Measurements from ENCODE around the gene ERGIC2.
A peak's percentile ranks its signal among the peaks of the same experiment; 100 is the strongest.
"Not testable (repeated sequence)": the region's sequence is repeated elsewhere in the genome, so short reads cannot be mapped to it uniquely, and the experiment has no call there.

The ERGIC2 gene

GRCh38 chr12:29395356-29395755 lies 14.4 kb upstream of the ERGIC2 start:
- Mint-ChIP-seq H3K9me3 (ENCODE audit: low read depth) (no peaks in the 10 kb centered on the region), H3K4me1 (ENCODE audit: low read depth) (peaks cover 10% of the 10 kb centered on the region), H3K27ac (no peak overlapping the region), H3K36me3 (peaks cover 2% of the 10 kb centered on the region), H3K27me3 (peaks cover 8% of the 10 kb centered on the region), H3K4me3 (no peak overlapping the region)

GRCh38 chr12:29390419-29390818 lies 9.4 kb upstream of the ERGIC2 start:
- Mint-ChIP-seq H3K4me1 (ENCODE audit: low read depth) (peaks cover 17% of the 10 kb centered on the region), H3K27ac (peak overlapping the region; percentile 90), H3K4me3 (peak overlapping the region; percentile 73)
- H3K9me3 Mint-ChIP-seq (ENCODE audit: low read depth); H3K27me3 Mint-ChIP-seq; H3K36me3 Mint-ChIP-seq: not testable (repeated sequence)

DNA sequence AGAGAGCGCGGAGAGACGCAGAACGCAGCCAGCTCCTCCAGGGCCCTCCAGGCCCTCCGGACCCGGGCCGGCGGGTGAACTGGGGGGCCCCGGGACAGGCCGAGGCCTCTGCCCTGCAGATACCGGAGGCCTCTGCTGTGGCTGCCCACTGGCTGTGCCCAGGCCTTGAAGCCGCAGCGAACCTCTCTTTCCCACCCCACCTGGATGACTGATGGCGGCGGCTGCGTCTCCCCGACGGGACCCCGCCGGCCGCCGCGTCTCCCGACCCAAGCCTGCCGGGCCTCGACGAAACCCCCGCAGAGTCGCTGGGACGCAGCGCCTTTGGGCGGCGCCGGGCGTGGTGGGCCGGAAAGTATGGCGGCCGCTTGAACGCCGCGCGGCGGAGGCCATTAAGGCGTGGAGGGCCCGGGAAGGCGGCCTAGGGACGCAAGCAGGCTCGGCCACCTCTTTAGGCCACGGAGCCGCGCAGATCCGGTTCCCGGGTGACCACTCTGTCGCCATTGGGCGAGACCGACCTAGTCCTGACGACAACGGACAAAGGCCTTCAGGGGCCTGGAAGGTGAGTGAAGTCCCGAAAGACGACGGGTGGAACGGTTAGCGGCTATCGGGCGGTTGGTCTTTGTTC lies 8.4 kb upstream of the ERGIC2 start:
- peaks cover 2% of the 10 kb centered on the region for H3K36me3 Mint-ChIP-seq
- H3K27ac Mint-ChIP-seq: peak overlapping the region; percentile 67
- no peaks in the 10 kb centered on the region for H3K27me3 Mint-ChIP-seq
- no peak overlapping the region for H3K4me3 Mint-ChIP-seq
- H3K4me1 Mint-ChIP-seq (ENCODE audit: low read depth): peaks cover 17% of the 10 kb centered on the region
- H3K9me3 Mint-ChIP-seq (ENCODE audit: low read depth): no peaks in the 10 kb centered on the region

GRCh38 chr12:29386084-29386680 lies 5.2 kb upstream of the ERGIC2 start:
- H3K27me3 Mint-ChIP-seq; H3K36me3 Mint-ChIP-seq; H3K4me3 Mint-ChIP-seq; H3K9me3 Mint-ChIP-seq (ENCODE audit: low read depth); H3K27ac Mint-ChIP-seq: not testable (repeated sequence)
- H3K4me1 Mint-ChIP-seq (ENCODE audit: low read depth): peaks cover 30% of the 10 kb centered on the region

DNA sequence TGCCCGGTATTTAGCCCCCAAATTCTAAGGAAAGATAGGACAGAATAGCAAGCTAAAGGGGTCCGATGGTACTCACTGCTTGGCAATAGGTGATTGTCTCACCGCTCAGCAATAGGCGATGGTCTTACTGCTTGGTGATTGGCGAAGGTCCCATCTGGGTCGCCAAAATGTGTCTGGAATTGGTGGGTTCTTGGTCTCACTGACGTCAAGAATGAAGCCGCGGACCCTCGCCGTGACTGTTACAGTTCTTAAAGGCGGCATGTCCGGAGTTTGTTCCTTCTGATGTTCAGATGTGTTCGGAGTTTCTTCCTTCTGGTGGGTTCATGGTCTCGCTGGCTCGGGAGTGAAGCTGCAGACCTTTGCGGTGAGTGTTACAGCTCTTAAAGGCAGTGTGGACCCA lies 4.2 kb upstream of the ERGIC2 start:
- not testable (repeated sequence) for H3K4me3 Mint-ChIP-seq; H3K27ac Mint-ChIP-seq; H3K36me3 Mint-ChIP-seq; H3K27me3 Mint-ChIP-seq; H3K9me3 Mint-ChIP-seq (ENCODE audit: low read depth)
- H3K4me1 Mint-ChIP-seq (ENCODE audit: low read depth): peaks cover 25% of the 10 kb centered on the region

DNA sequence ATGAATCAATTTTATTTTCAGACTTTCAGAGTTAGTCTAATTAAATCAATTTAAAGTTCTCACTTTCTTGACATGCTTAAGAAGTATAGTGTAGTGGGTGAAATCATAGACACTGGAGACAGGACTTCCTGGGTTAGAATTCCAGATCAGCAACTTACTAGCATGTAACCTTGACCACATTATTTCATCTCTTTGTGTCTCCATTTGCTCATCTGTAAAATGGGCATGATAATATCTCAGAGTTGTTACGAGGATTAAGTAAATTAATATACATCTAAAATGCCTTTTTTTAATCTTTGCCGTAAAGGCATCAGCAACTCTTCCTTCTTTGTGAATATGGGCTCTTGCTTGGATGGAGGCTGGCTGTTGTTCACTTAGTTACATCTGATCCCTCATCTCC lies 1.3 kb upstream of the ERGIC2 start:
- no peaks in the 10 kb centered on the region for H3K27me3 Mint-ChIP-seq
- H3K4me3 Mint-ChIP-seq: peak overlapping the region; percentile 98
- H3K9me3 Mint-ChIP-seq (ENCODE audit: low read depth): no peaks in the 10 kb centered on the region
- peak overlapping the region; percentile 98 for H3K27ac Mint-ChIP-seq
- peaks cover 46% of the 10 kb centered on the region for H3K4me1 Mint-ChIP-seq (ENCODE audit: low read depth)
- H3K36me3 Mint-ChIP-seq: no peaks in the 10 kb centered on the region

GRCh38 chr12:29376118-29376517 lies 4.9 kb downstream of the ERGIC2 start:
- Mint-ChIP-seq H3K27me3 (no peaks in the 10 kb centered on the region), H3K27ac (no peak overlapping the region), H3K36me3 (no peaks in the 10 kb centered on the region), H3K4me3 (no peak overlapping the region), H3K9me3 (ENCODE audit: low read depth) (no peaks in the 10 kb centered on the region), H3K4me1 (ENCODE audit: low read depth) (peaks cover 54% of the 10 kb centered on the region)

GRCh38 chr12:29374913-29375312 lies 6.1 kb downstream of the ERGIC2 start:
- Mint-ChIP-seq H3K4me3 (no peak overlapping the region), H3K4me1 (ENCODE audit: low read depth) (peaks cover 48% of the 10 kb centered on the region), H3K27ac (no peak overlapping the region), H3K36me3 (no peaks in the 10 kb centered on the region), H3K9me3 (ENCODE audit: low read depth) (no peaks in the 10 kb centered on the region), H3K27me3 (no peaks in the 10 kb centered on the region)

GRCh38 chr12:29374012-29374411 lies 7.0 kb downstream of the ERGIC2 start:
- Mint-ChIP-seq H3K36me3 (no peaks in the 10 kb centered on the region), H3K4me1 (ENCODE audit: low read depth) (peaks cover 39% of the 10 kb centered on the region), H3K9me3 (ENCODE audit: low read depth) (no peaks in the 10 kb centered on the region), H3K27me3 (no peaks in the 10 kb centered on the region), H3K4me3 (no peak overlapping the region), H3K27ac (no peak overlapping the region)

DNA sequence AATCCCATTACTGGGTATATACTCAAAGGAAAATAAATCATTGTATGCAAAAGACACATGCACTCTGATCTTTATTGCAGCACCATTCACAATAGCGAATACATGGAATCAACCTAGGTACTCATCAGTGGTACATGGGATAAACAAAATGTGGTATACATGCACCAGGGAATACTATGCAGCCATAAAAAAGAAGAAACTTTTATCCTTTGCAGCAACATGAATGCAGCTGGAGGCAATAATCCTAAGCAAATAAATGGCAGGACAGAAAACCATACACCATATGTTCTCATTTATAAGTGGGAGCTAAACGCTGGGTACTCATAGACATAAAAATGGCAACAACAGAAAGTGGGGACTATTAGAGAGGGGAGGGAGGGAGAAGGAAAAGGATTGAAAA lies 15.9 kb downstream of the ERGIC2 start:
- Mint-ChIP-seq H3K36me3 (peaks cover 23% of the 10 kb centered on the region), H3K27me3 (no peaks in the 10 kb centered on the region), H3K4me1 (ENCODE audit: low read depth) (peaks cover 12% of the 10 kb centered on the region), H3K27ac (no peak overlapping the region), H3K9me3 (ENCODE audit: low read depth) (peaks cover 4% of the 10 kb centered on the region), H3K4me3 (no peak overlapping the region)

DNA sequence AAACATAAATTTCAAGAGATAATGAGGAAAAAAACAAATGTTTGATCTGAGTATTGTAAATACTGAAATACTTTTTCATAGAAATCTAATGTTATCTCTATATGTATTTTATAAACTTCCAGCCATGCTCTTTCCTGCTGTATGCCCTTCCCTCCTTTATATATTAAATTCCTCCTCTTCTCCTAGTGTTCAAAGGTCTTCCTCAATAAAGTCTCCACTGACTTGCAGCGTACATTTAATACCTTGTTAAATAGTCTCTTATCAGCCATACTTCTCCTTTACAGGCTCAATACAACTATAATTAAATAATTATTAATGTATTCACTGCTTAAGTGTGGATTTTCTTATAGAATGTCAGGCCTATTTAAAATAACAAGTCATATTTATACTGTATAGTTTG lies 26.0 kb downstream of the ERGIC2 start:
- Mint-ChIP-seq H3K36me3 (peaks cover 4% of the 10 kb centered on the region), H3K9me3 (ENCODE audit: low read depth) (no peaks in the 10 kb centered on the region), H3K27ac (no peak overlapping the region)

DNA sequence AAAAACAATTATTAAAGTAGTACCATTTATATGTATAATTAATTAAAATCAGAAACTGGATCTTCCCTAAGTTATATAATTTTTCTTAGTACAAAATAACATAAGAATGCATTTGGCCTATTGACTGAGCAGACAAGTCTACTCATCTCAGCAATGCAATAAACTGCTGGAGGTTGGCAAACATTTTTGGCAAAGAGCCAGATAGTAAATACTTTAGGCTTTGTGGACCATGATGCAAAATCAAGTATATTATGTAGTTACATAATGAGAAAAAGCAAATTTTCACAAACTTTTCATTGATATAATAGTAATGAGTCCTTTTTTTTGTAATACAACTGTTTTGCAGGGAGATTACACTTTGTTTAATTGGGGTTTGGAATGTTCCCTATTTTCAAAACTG lies 30.9 kb downstream of the ERGIC2 start:
- Mint-ChIP-seq H3K4me1 (ENCODE audit: low read depth) (peaks cover 6% of the 10 kb centered on the region), H3K9me3 (ENCODE audit: low read depth) (no peaks in the 10 kb centered on the region), H3K27me3 (no peaks in the 10 kb centered on the region), H3K27ac (no peak overlapping the region), H3K36me3 (peaks cover 4% of the 10 kb centered on the region), H3K4me3 (no peak overlapping the region)

More for the DNA sequence above, 26.0 kb downstream of the ERGIC2 start:
- Mint-ChIP-seq H3K4me3 (no peak overlapping the region), H3K4me1 (ENCODE audit: low read depth) (no peaks in the 10 kb centered on the region), H3K27me3 (no peaks in the 10 kb centered on the region)

DNA sequence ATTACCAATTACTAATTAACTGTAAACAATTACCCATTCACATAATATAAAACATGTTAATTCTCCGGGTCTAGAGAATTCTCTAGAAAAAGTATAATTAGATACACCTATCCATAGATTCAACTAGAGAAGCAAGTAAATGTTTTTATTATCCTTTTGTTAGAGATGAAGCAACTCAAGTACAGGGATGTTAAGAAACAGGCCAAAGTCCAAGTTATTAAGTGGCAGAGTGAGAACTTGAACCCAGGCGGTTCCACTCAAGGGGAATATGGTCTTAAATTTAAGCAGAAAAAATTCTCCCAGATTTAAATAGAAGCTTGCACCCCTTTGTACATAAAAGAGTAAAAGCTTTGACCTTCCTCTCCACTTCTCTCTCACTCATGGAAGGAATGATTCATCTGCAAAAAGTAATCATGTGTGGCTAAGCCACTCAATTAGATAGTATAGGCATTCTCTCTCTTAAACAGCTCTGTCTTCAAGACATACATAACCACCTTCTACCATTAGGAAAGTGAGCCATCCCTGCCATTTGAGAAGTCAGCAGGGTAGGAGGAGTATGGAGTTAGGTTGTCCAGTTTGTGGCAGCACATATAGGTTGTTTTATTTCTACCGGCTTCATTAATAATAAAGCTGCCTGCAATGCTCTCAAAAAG lies 34.1 kb downstream of the ERGIC2 start:
- H3K27me3 Mint-ChIP-seq: no peaks in the 10 kb centered on the region
- H3K4me1 Mint-ChIP-seq (ENCODE audit: low read depth): peaks cover 6% of the 10 kb centered on the region
- H3K27ac Mint-ChIP-seq: peak overlapping the region; percentile 64
- no peak overlapping the region for H3K4me3 Mint-ChIP-seq
- H3K9me3 Mint-ChIP-seq (ENCODE audit: low read depth): no peaks in the 10 kb centered on the region
- H3K36me3 Mint-ChIP-seq: no peaks in the 10 kb centered on the region

- no peaks in the 10 kb centered on the region for H3K9me3 Mint-ChIP-seq (ENCODE audit: low read depth)
- no peaks in the 10 kb centered on the region for H3K27me3 Mint-ChIP-seq
- no peaks in the 10 kb centered on the region for H3K36me3 Mint-ChIP-seq
- H3K4me3 Mint-ChIP-seq: no peak overlapping the region
- H3K27ac Mint-ChIP-seq: no peak overlapping the region
- peaks cover 6% of the 10 kb centered on the region for H3K4me1 Mint-ChIP-seq (ENCODE audit: low read depth)
These were observed 37.8 kb downstream of the ERGIC2 start for GRCh38 chr12:29343022-29343799.

GRCh38 chr12:29337325-29337724 lies 43.6 kb downstream of the ERGIC2 start:
- H3K4me1 Mint-ChIP-seq (ENCODE audit: low read depth): no peaks in the 10 kb centered on the region
- no peak overlapping the region for H3K4me3 Mint-ChIP-seq
- H3K36me3 Mint-ChIP-seq: peaks cover 4% of the 10 kb centered on the region
- no peaks in the 10 kb centered on the region for H3K27me3 Mint-ChIP-seq
- H3K27ac Mint-ChIP-seq: no peak overlapping the region
- H3K9me3 Mint-ChIP-seq (ENCODE audit: low read depth): no peaks in the 10 kb centered on the region
